A549 (cell line): ENCODE measurements around the gene SS18. TPM values are rescaled to one million over a fixed set of nuclear protein-coding genes. Genes with fewer than 3 reads are reported as not detected.

Experiments used
- ATAC-seq, 2 experiments: fragments of 200-7000 bp in 1 of 2; fragments of >200 bp in 1 of 2; cut with Nextera tagmentation in 1 of 2; cut with Tn5 transposase in 1 of 2; 3 replicates each; pipeline versions ENCODE4 v1.8.0 to v1.9.1; 2018 to 2020; ENCODE audit warnings: mild to moderate bottlenecking in 1 of 2, moderate library complexity in 1 of 2
- CTCF ChIA-PET: fragments of 300-600 bp; sonication (Branson Sonifier 250); formaldehyde crosslinking; extraction: SDS; loops from one replicate; lab custom pipeline; 2021; ENCODE audit warnings: antibody characterized with exemption, inconsistent platforms; lab: Yijun Ruan, JAX
- POLR2A ChIA-PET: fragments of 350-600 bp; formaldehyde crosslinking; extraction: SDS; loops from one replicate; lab custom pipeline; 2021; ENCODE audit warnings: antibody characterized with exemption, inconsistent platforms; lab: Yijun Ruan, JAX
- DNase-seq, 2 experiments: peaks; one replicate each; pipeline versions ENCODE4 v3.0.0 to v3.0.0-alpha.2; 2011 to 2016; ENCODE audit warnings: low read depth in 1 of 2, low spot score in 1 of 2
- FAIRE-seq: peaks from 2 replicates; lab custom pipeline; 2011; peaks lifted over from hg19 to GRCh38; lab: Jason Lieb, UNC
- H3K27ac ChIP-seq, 2 experiments: fragments of >200 bp; sonication (Bioruptor Twin); formaldehyde crosslinking; 3 replicates each; pipeline ENCODE4 v1.5.1; 2016 to 2017
- H3K4me1 ChIP-seq: fragments of >200 bp; sonication (Bioruptor Twin); formaldehyde crosslinking; 3 replicates; pipeline ENCODE4 v1.6.1; 2016
- H3K4me2 ChIP-seq: fragments of >200 bp; sonication (Bioruptor Twin); formaldehyde crosslinking; 3 replicates; pipeline ENCODE4 v1.6.1; 2016
- H3K4me3 ChIP-seq: fragments of >200 bp; sonication (Bioruptor Twin); formaldehyde crosslinking; 3 replicates; pipeline ENCODE4 v1.5.1; 2016
- H3K9me3 ChIP-seq: fragments of >200 bp; sonication (Bioruptor Twin); formaldehyde crosslinking; 3 replicates; pipeline ENCODE4 v1.6.1; 2016
- CBX8 ChIP-seq: fragments of 200-600 bp; sonication (generic); IDR thresholded peaks from 2 replicates; pipeline ENCODE4 v1.6.1; 2016
- CEBPB ChIP-seq, 2 experiments: fragments of >200 bp in 1 of 2; sonication (Bioruptor Twin) in 1 of 2; formaldehyde crosslinking in 1 of 2; IDR thresholded peaks; 2 replicates each; pipeline ENCODE4 v1.6.1; 2012 to 2016
- EHMT2 ChIP-seq: fragments of 200-600 bp; sonication (generic); IDR thresholded peaks from 2 replicates; pipeline ENCODE4 v1.6.1; 2016; ENCODE audit warnings: antibody characterized with exemption, low read depth, mild to moderate bottlenecking, moderate library complexity
- FOSL2 ChIP-seq, 2 experiments: fragments of 450-650 bp in 1 of 2; fragments of >200 bp in 1 of 2; sonication (Bioruptor Twin) in 1 of 2; formaldehyde crosslinking; IDR thresholded peaks; 2 replicates each; pipeline versions ENCODE4 v1.5.0 to v1.6.1; 2016 to 2020; ENCODE audit warnings: mild to moderate bottlenecking in 1 of 2, moderate library complexity in 1 of 2
- FOXS1 ChIP-seq: fragments of 250-450 bp; sonication (Bioruptor Pico); IDR thresholded peaks from 2 replicates; pipeline ENCODE4 v1.5.0; 2020; ENCODE audit warnings: mild to moderate bottlenecking, moderate library complexity
- GATA3 ChIP-seq: IDR thresholded peaks from 2 replicates; pipeline ENCODE4 v1.6.1; 2012; ENCODE audit warnings: borderline replicate concordance
- HDAC2 ChIP-seq: fragments of 200-600 bp; sonication (generic); IDR thresholded peaks from 2 replicates; pipeline ENCODE4 v1.6.1; 2016
- HOXB5 ChIP-seq: fragments of 250-450 bp; sonication (Bioruptor Pico); IDR thresholded peaks from 2 replicates; pipeline ENCODE4 v1.5.0; 2020; ENCODE audit warnings: mild to moderate bottlenecking, moderate library complexity
- JUN ChIP-seq, 2 experiments: fragments of >200 bp; sonication (Bioruptor Twin); formaldehyde crosslinking; IDR thresholded peaks; 2 replicates in 1 of 2; 3 replicates in 1 of 2; pipeline ENCODE4 v1.6.1; 2016 to 2017
- MAFK ChIP-seq: fragments of 450-650 bp; IDR thresholded peaks from 2 replicates; pipeline ENCODE4 v1.6.1; 2014; ENCODE audit not compliant: partially characterized antibody
- MYC ChIP-seq: IDR thresholded peaks from 2 replicates; pipeline ENCODE4 v1.6.1; 2012; ENCODE audit warnings: mild to moderate bottlenecking, inconsistent platforms, low read length, improper control_type of control experiment, borderline replicate concordance
- NPAS2 ChIP-seq: fragments of 250-450 bp; sonication (Bioruptor Pico); IDR thresholded peaks from 2 replicates; pipeline ENCODE4 v1.8.0; 2022; ENCODE audit warnings: mild to moderate bottlenecking, moderate library complexity, borderline replicate concordance
- PHF8 ChIP-seq: fragments of 200-600 bp; sonication (generic); IDR thresholded peaks from 2 replicates; pipeline ENCODE4 v1.6.1; 2016; ENCODE audit warnings: low read depth, mild to moderate bottlenecking, antibody characterized with exemption, moderate library complexity, borderline replicate concordance
- RAD21 ChIP-seq, 2 experiments: fragments of >200 bp in 1 of 2; sonication (Bioruptor Twin) in 1 of 2; formaldehyde crosslinking in 1 of 2; IDR thresholded peaks in 1 of 2; conservative IDR thresholded peaks in 1 of 2; 2 replicates in 1 of 2; 3 replicates in 1 of 2; pipeline ENCODE4 v1.6.1; 2012 to 2018; ENCODE audit warnings: inconsistent platforms in 1 of 2
- TP53 ChIP-seq: fragments of 250-450 bp; sonication (Bioruptor Pico); IDR thresholded peaks from 2 replicates; pipeline ENCODE4 v1.5.0; 2021; ENCODE audit warnings: mild to moderate bottlenecking, moderate library complexity
- WGBS: methylation state at CpG from one replicate; pipeline ENCODE4 v1.1.6; 2017; ENCODE audit errors: missing lambda C conversion rate; 5-methylcytosine and 5-hydroxymethylcytosine counted together
- polyA plus RNA-seq, 4 experiments: library from polyadenylated mRNA; depleted of rRNA in 3 of 4; stranded (reverse); fragments of >200 nt; fragmentation: RNase III in 1 of 4; extraction: RNeasy Plus Mini Kit Qiagen cat#74134 plus additional on column Dnase treatment in 1 of 4; gene quantifications; 2 replicates in 3 of 4; 3 replicates in 1 of 4; pipeline ENCODE4 v1.2.3, GENCODE V29; 2011 to 2017
- TF ChIP-seq, protein P1 (sequence below): fragments of 450-650 bp; IDR thresholded peaks from 2 replicates; pipeline ENCODE4 v1.6.1; 2014; ENCODE audit warnings: antibody characterized with exemption
- TF ChIP-seq, protein P2 (sequence below): fragments of 150-350 bp; IDR thresholded peaks from 2 replicates; pipeline ENCODE4 v1.6.1; 2014; ENCODE audit warnings: low read depth, mild to moderate bottlenecking, low read length
- TF ChIP-seq, protein P3 (sequence below): fragments of >200 bp; sonication (Bioruptor Twin); formaldehyde crosslinking; IDR thresholded peaks from 3 replicates; pipeline ENCODE4 v1.6.1; 2016
- TF ChIP-seq, protein P4 (sequence below): IDR thresholded peaks from 2 replicates; pipeline ENCODE4 v1.6.1; 2012; ENCODE audit warnings: low read depth, borderline replicate concordance

The SS18 gene
- polyA plus RNA-seq, 2 of the 4 experiments (the other 2 are of a cell fraction) = 59.0 to 119 TPM

DNA sequence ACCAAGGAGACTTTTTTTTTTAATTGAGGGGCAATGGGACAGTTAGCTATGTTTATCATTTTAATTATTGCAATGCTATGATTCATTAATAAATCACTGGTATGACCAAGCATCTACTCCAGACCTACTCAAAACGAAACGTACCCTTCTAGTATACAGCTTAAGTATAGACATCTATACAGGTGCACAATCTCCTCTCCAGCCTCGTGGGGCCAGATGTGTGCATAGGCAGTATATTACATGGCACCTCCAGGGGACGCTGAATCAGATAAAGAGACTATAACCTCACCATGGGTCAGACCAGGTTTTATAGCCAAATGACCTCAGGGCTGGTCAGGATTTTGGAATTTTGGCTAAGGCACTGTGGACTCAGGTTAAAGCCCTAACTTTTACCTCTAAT lies 86.6 kb downstream of the SS18 start:
- H3K9me3 ChIP-seq = no peaks in the 10 kb centered on the region
- WGBS = 66% methylated on average over 4 of the region's 4 CpGs
- H3K4me2 ChIP-seq = no peak overlapping the region
- H3K4me3 ChIP-seq = no peak overlapping the region
- peak in 1 of 2 experiments; percentile 43; a peak in 1 of 6 replicates for ATAC-seq
- FAIRE-seq = no peak
- TF ChIP-seq EHMT2 = no peak
- TF ChIP-seq JUN (IDR thresholded peaks at IDR 0.05) = no peak
- ChIA-PET POLR2A (no interaction called here), CTCF (interaction anchor here (1.5 kb wide), 1 partner anchor 15 kb away, joined by 3 read pairs; no protein-coding TSS in a partner anchor)
- no peaks in the 10 kb centered on the region for H3K4me1 ChIP-seq
- H3K27ac ChIP-seq = no peak overlapping the region
- no peak for DNase-seq

DNA sequence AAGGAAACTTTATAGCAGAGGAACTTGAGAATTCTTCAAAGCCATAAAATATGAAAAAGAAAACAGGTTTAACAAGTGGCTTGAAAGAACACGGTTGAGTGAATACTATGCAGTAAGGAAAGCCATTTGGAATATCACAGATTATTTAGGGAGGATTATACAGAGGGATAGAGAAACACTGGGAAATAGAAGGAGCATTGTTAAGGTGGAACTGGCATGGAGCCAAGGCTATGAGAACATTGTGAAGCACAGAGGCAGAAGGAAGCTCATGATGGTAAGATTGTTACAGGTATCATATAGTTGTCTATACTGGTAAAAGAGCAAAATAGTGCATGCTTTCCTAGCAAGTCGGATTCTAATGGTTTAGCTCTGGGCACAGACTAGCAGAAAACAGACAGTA lies 87.1 kb downstream of the SS18 start:
- no peak for DNase-seq
- TF ChIP-seq FOSL2 (IDR thresholded peaks at IDR 0.05) (no peak), FOSL2 (CRISPR knock-in tag; IDR thresholded peaks at IDR 0.05) (no peak), MAFK (no peak), NPAS2 (no peak)
- TF ChIP-seq, protein P1, sequence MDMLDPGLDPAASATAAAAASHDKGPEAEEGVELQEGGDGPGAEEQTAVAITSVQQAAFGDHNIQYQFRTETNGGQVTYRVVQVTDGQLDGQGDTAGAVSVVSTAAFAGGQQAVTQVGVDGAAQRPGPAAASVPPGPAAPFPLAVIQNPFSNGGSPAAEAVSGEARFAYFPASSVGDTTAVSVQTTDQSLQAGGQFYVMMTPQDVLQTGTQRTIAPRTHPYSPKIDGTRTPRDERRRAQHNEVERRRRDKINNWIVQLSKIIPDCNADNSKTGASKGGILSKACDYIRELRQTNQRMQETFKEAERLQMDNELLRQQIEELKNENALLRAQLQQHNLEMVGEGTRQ = no peak
- POLR2A ChIA-PET = no interaction called here
- FAIRE-seq = no peak
- CTCF ChIA-PET = interaction anchor here (1.5 kb wide), 1 partner anchor 15 kb away, joined by 3 read pairs; no protein-coding TSS in a partner anchor
- ATAC-seq = no peak
- Histone ChIP-seq H3K4me3 (no peak overlapping the region), H3K9me3 (no peaks in the 10 kb centered on the region), H3K4me1 (no peaks in the 10 kb centered on the region), H3K27ac (no peak overlapping the region), H3K4me2 (no peak overlapping the region)
- 71% methylated on average over 2 of the region's 2 CpGs for WGBS

DNA sequence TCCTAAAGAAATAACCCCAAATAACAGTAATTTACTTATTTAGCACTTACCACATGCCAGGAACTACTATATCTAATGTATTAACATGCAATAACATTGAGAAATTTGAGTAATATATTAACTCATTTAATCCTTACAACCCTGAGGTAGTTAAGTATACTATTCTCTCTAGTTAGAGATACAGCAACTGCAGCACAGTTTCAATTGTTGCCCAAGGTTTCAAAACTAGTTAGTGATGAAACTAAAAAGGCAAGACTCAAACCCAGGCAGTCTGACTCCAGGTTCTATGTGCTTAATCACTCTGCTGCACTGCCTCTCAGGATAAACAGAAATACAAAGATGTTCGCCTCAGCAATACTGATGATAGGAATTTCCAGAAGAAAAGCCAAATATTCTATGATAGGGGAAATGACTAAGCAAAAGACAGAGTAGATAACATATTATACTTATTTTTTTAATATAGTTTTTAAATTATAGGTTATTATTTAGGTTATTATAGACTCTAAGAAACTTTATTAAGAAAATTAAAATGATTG lies 88.0 kb downstream of the SS18 start:
- Histone ChIP-seq H3K4me2 (no peak overlapping the region), H3K4me1 (no peaks in the 10 kb centered on the region), H3K27ac (no peak overlapping the region), H3K9me3 (no peaks in the 10 kb centered on the region), H3K4me3 (no peak overlapping the region)
- DNase-seq (no peak), ATAC-seq (no peak), FAIRE-seq (no peak)
- TF ChIP-seq CEBPB (IDR thresholded peaks at IDR 0.05) (no peak), HOXB5 (CRISPR knock-in tag) (no peak), CBX8 (no peak)
- ChIA-PET CTCF (no interaction called here), POLR2A (no interaction called here)
- 95% methylated on average over 1 of the region's 1 CpG for WGBS

DNA sequence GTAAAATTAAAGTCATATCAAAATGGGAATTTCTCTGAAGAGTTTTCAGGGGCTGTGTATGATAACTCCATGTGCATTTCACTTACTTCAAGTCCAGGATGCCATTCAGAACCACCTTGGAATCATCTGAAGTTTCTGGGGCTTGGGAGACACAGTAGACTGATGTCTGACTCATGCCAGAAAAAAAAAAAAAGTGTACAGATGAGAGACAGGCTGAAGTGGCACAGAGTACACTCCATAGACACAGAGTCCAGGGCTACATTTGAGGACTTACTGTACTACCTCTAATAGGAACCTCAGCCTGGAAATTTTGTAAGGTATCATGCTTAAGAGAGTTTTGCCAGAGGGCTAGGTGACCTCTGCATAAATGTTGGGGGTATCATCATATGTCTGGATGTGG lies 92.0 kb downstream of the SS18 start:
- ATAC-seq = no peak
- TF ChIP-seq, protein P2, sequence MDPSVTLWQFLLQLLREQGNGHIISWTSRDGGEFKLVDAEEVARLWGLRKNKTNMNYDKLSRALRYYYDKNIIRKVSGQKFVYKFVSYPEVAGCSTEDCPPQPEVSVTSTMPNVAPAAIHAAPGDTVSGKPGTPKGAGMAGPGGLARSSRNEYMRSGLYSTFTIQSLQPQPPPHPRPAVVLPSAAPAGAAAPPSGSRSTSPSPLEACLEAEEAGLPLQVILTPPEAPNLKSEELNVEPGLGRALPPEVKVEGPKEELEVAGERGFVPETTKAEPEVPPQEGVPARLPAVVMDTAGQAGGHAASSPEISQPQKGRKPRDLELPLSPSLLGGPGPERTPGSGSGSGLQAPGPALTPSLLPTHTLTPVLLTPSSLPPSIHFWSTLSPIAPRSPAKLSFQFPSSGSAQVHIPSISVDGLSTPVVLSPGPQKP = no peak
- no peak for TF ChIP-seq MYC
- no peak for FAIRE-seq
- Histone ChIP-seq H3K4me3 (no peak overlapping the region), H3K4me1 (no peaks in the 10 kb centered on the region), H3K27ac (no peak overlapping the region), H3K4me2 (no peak overlapping the region), H3K9me3 (no peaks in the 10 kb centered on the region)
- ChIA-PET POLR2A (no interaction called here), CTCF (no interaction called here)
- DNase-seq = peak in 1 of 2 experiments; percentile 1

DNA sequence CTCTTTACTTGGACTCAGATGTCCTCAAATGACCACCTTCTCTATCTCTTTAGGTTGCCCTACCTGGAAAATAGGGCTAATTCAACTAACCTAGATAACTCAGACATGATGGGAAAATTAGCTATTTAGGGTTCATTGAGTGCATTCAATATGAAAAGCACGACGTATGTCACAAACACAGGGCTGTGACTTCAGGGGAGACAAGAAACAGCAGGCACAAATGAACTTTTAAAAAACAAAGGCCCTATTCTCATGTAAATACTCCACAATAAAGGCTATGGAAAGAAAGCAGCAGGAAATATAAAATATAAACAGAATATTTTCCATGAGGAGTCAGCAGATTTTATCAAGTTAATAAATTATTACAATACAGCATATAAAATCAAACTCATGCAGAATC lies 97.8 kb downstream of the SS18 start:
- H3K27ac ChIP-seq = no peak overlapping the region
- H3K9me3 ChIP-seq = no peaks in the 10 kb centered on the region
- ChIA-PET POLR2A (no interaction called here), CTCF (interaction anchor here (1.2 kb wide), 1 partner anchor 25 kb away, joined by 3 read pairs; no protein-coding TSS in a partner anchor)
- H3K4me2 ChIP-seq = no peak overlapping the region
- H3K4me3 ChIP-seq = no peak overlapping the region
- no peak for ATAC-seq
- TF ChIP-seq EHMT2 (no peak), FOXS1 (no peak), PHF8 (no peak), TP53 (CRISPR knock-in tag) (no peak), HDAC2 (no peak), GATA3 (no peak), NPAS2 (no peak), RAD21 (conservative IDR thresholded peaks at IDR 0.05 in 1 of 2, IDR thresholded peaks at IDR 0.05 in 1 of 2) (no peak)
- TF ChIP-seq, protein P2 = no peak
- TF ChIP-seq, protein P3, sequence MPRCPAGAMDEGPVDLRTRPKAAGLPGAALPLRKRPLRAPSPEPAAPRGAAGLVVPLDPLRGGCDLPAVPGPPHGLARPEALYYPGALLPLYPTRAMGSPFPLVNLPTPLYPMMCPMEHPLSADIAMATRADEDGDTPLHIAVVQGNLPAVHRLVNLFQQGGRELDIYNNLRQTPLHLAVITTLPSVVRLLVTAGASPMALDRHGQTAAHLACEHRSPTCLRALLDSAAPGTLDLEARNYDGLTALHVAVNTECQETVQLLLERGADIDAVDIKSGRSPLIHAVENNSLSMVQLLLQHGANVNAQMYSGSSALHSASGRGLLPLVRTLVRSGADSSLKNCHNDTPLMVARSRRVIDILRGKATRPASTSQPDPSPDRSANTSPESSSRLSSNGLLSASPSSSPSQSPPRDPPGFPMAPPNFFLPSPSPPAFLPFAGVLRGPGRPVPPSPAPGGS = no peak
- TF ChIP-seq, protein P4, sequence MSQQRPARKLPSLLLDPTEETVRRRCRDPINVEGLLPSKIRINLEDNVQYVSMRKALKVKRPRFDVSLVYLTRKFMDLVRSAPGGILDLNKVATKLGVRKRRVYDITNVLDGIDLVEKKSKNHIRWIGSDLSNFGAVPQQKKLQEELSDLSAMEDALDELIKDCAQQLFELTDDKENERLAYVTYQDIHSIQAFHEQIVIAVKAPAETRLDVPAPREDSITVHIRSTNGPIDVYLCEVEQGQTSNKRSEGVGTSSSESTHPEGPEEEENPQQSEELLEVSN = no peak
- DNase-seq = no peak
- WGBS = 88% methylated on average over 2 of the region's 2 CpGs
- H3K4me1 ChIP-seq = no peaks in the 10 kb centered on the region
- no peak for FAIRE-seq
